H1 (cell line): ENCODE results near the gene SLC22A8. TPM values are rescaled to one million over a fixed set of nuclear protein-coding genes. Genes with fewer than 3 reads are reported as not detected.

ENCODE experiments used
- BCL11A ChIP-seq, 2 experiments: IDR thresholded peaks; one replicate each; pipeline ENCODE4 v1.6.1; 2011; ENCODE audit warnings: low read depth in 2 of 2, low read length in 2 of 2, mild to moderate bottlenecking in 2 of 2
- CEBPB ChIP-seq: IDR thresholded peaks from 2 replicates; pipeline ENCODE4 v1.6.1; 2012; ENCODE audit warnings: low read depth, low read length
- FOSL1 ChIP-seq: IDR thresholded peaks from 2 replicates; pipeline ENCODE4 v1.6.1; 2011; ENCODE audit warnings: mild to moderate bottlenecking, low read depth, low read length, moderate library complexity; ENCODE audit not compliant: insufficient read depth
- JUN ChIP-seq: IDR thresholded peaks from 2 replicates; pipeline ENCODE4 v1.6.1; 2011; ENCODE audit warnings: low read depth, mild to moderate bottlenecking, improper control_type of control experiment, low read length
- KDM4A ChIP-seq: IDR thresholded peaks from one replicate; pipeline ENCODE4 v1.7.1; 2012; ENCODE audit warnings: low read depth, mild to moderate bottlenecking, moderate library complexity, low read length, inconsistent platforms; ENCODE audit not compliant: severe bottlenecking
- KDM5A ChIP-seq: fragments of 200-600 bp; IDR thresholded peaks from 2 replicates; pipeline ENCODE4 v1.7.1; 2012; ENCODE audit warnings: mild to moderate bottlenecking, low read length, inconsistent platforms, mixed read lengths
- PHF8 ChIP-seq: fragments of 200-600 bp; sonication (generic); conservative IDR thresholded peaks from 2 replicates; pipeline ENCODE4 v1.7.1; 2012; ENCODE audit warnings: low read depth, mild to moderate bottlenecking, inconsistent platforms, low read length, moderate library complexity
- RFX5 ChIP-seq: IDR thresholded peaks from 2 replicates; pipeline ENCODE4 v1.6.1; 2011; ENCODE audit warnings: low read depth, low read length, improper control_type of control experiment, borderline replicate concordance
- RNF2 ChIP-seq: fragments of 200-900, 300-1000 bp; sonication (generic); IDR thresholded peaks from 2 replicates; pipeline ENCODE4 v1.7.1; 2016; ENCODE audit warnings: borderline replicate concordance, low read depth, mild to moderate bottlenecking, antibody characterized with exemption, low read length; ENCODE audit not compliant: poor library complexity, severe bottlenecking; ENCODE audit errors: missing control alignments
- polyA plus RNA-seq, 7 experiments: library from polyadenylated mRNA; depleted of rRNA in 3 of 7; stranded (reverse) in 5 of 7; unstranded in 2 of 7; fragments of >200 nt in 5 of 7; fragments of 200-250 nt in 2 of 7; gene quantifications; 1 replicate in 5 of 7; 2 replicates in 1 of 7; 4 replicates in 1 of 7; pipeline versions ENCODE4 v1.2.1 to v1.2.3, GENCODE V29; 2011 to 2013; ENCODE audit warnings: missing spikeins in 2 of 7, mixed read lengths in 2 of 7
- total RNA-seq: library from RNA; stranded (reverse); fragmentation: NEBNext Ultra II Directional; extraction: Animal tissue kit (Norgen Biotek cat#: 25700); gene quantifications from 2 replicates; pipeline ENCODE4 v1.2.1, GENCODE V29; 2021
- TF ChIP-seq, protein P1 (sequence below): fragments of 300-600 bp; sonication (generic); IDR thresholded peaks from 2 replicates; pipeline ENCODE4 v1.7.1; 2012; ENCODE audit warnings: low read length, moderate library complexity, mild to moderate bottlenecking, inconsistent platforms; ENCODE audit not compliant: insufficient replicate concordance
- TF ChIP-seq, protein P2 (sequence below): IDR thresholded peaks from 2 replicates; pipeline ENCODE4 v1.6.1; 2012; ENCODE audit warnings: inconsistent platforms

SLC22A8 gene
- total and polyA plus RNA-seq, 2 of the 8 experiments (the other 6 are each of a cell fraction or from before 2014, with no cell fraction given): not detected

DNA sequence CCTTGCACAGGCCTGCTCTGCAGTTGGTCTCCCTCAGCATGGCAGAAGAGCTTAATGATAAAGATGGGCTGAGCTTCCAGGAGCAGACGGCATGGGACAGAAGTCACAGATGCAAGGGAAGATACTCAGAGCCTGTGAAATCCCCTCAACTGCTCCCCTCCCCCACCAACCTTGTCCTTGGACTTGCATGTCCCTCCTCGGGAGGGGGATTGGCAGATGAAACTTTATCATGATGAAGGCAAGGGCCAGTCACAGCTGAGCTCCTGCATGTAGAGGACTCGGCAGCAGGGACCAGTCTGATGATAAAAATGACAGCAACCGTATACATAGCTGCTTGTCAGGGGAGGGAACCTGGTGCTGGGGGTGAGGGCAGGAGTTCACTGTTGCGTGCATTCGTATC lies 6.8 kb upstream of the SLC22A8 start (continued):
- TF ChIP-seq, protein P1, sequence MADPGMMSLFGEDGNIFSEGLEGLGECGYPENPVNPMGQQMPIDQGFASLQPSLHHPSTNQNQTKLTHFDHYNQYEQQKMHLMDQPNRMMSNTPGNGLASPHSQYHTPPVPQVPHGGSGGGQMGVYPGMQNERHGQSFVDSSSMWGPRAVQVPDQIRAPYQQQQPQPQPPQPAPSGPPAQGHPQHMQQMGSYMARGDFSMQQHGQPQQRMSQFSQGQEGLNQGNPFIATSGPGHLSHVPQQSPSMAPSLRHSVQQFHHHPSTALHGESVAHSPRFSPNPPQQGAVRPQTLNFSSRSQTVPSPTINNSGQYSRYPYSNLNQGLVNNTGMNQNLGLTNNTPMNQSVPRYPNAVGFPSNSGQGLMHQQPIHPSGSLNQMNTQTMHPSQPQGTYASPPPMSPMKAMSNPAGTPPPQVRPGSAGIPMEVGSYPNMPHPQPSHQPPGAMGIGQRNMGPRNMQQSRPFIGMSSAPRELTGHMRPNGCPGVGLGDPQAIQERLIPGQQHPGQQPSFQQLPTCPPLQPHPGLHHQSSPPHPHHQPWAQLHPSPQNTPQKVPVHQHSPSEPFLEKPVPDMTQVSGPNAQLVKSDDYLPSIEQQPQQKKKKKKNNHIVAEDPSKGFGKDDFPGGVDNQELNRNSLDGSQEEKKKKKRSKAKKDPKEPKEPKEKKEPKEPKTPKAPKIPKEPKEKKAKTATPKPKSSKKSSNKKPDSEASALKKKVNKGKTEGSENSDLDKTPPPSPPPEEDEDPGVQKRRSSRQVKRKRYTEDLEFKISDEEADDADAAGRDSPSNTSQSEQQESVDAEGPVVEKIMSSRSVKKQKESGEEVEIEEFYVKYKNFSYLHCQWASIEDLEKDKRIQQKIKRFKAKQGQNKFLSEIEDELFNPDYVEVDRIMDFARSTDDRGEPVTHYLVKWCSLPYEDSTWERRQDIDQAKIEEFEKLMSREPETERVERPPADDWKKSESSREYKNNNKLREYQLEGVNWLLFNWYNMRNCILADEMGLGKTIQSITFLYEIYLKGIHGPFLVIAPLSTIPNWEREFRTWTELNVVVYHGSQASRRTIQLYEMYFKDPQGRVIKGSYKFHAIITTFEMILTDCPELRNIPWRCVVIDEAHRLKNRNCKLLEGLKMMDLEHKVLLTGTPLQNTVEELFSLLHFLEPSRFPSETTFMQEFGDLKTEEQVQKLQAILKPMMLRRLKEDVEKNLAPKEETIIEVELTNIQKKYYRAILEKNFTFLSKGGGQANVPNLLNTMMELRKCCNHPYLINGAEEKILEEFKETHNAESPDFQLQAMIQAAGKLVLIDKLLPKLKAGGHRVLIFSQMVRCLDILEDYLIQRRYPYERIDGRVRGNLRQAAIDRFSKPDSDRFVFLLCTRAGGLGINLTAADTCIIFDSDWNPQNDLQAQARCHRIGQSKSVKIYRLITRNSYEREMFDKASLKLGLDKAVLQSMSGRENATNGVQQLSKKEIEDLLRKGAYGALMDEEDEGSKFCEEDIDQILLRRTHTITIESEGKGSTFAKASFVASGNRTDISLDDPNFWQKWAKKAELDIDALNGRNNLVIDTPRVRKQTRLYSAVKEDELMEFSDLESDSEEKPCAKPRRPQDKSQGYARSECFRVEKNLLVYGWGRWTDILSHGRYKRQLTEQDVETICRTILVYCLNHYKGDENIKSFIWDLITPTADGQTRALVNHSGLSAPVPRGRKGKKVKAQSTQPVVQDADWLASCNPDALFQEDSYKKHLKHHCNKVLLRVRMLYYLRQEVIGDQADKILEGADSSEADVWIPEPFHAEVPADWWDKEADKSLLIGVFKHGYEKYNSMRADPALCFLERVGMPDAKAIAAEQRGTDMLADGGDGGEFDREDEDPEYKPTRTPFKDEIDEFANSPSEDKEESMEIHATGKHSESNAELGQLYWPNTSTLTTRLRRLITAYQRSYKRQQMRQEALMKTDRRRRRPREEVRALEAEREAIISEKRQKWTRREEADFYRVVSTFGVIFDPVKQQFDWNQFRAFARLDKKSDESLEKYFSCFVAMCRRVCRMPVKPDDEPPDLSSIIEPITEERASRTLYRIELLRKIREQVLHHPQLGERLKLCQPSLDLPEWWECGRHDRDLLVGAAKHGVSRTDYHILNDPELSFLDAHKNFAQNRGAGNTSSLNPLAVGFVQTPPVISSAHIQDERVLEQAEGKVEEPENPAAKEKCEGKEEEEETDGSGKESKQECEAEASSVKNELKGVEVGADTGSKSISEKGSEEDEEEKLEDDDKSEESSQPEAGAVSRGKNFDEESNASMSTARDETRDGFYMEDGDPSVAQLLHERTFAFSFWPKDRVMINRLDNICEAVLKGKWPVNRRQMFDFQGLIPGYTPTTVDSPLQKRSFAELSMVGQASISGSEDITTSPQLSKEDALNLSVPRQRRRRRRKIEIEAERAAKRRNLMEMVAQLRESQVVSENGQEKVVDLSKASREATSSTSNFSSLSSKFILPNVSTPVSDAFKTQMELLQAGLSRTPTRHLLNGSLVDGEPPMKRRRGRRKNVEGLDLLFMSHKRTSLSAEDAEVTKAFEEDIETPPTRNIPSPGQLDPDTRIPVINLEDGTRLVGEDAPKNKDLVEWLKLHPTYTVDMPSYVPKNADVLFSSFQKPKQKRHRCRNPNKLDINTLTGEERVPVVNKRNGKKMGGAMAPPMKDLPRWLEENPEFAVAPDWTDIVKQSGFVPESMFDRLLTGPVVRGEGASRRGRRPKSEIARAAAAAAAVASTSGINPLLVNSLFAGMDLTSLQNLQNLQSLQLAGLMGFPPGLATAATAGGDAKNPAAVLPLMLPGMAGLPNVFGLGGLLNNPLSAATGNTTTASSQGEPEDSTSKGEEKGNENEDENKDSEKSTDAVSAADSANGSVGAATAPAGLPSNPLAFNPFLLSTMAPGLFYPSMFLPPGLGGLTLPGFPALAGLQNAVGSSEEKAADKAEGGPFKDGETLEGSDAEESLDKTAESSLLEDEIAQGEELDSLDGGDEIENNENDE: no peak
- TF ChIP-seq RFX5 (no peak), JUN (no peak), KDM5A (no peak), KDM4A (no peak), PHF8 (no peak), CEBPB (no peak), RNF2 (no peak), BCL11A (IDR thresholded peaks at IDR 0.05; ENCODE audit: low read depth in 2 of 2, low read length in 2 of 2) (no peak), FOSL1 (no peak)
- TF ChIP-seq, protein P2, sequence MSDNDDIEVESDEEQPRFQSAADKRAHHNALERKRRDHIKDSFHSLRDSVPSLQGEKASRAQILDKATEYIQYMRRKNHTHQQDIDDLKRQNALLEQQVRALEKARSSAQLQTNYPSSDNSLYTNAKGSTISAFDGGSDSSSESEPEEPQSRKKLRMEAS: no peak
